ENCODE data around the gene PATE3.

- no peak for TF ChIP-seq CTCF (IDR thresholded peaks at IDR 0.05; ENCODE audit: insufficient read depth, low read depth, low read length)
- TF ChIP-seq EZH2 (IDR thresholded peaks at IDR 0.05; ENCODE audit: insufficient read depth, low read length), result no peak
Measured at GRCh38 chr11:125784678-125785077, 3.2 kb upstream of the PATE3 start.
